ENCODE measurements around the gene HPF1. TPM values are rescaled to one million over a fixed set of nuclear protein-coding genes. Genes with fewer than 3 reads are reported as not detected.

HPF1 gene
- total RNA-seq, 8 experiments from 2014 or later, result 14.8 to 46.5 (median 32.1) TPM

- Histone ChIP-seq H3K27ac (no peak overlapping the region), H3K4me1 (replicated peaks in 1 of 2) (no peaks in the 10 kb centered on the region), H3K4me3 (no peak overlapping the region)
- ATAC-seq (replicated peaks in 6 of 8), result no peak
- 77 to 89% (median 84%) methylated on average over 4 to 9 of the region's 9 CpGs for WGBS, 10 experiments
- in situ Hi-C loops (cut with MboI; ENCODE audit: low pct_unique_long_range_greater_than_20kb in 2 of 9, low sequenced_read_pairs in 9 of 9, unreplicated experiment in 9 of 9), result loop anchor here in 2 of 9 experiments (25.0 kb wide), 1 partner anchor 111 kb away; the partner anchor contains the start of genes CLCN3 (in 2 of the 2) and NEK1 (in 2 of the 2)
Observed at GRCh38 chr4:169723207-169723965, 34.4 kb downstream of the HPF1 start.

GRCh38 chr4:169720529-169720928, 37.2 kb downstream of the HPF1 start:
- no peak overlapping the region for H3K27ac ChIP-seq
- WGBS, 10 experiments, result 89 to 100% (median 97%) methylated on average over 1 to 7 of the region's 7 CpGs
- H3K4me1 ChIP-seq (replicated peaks in 1 of 2), result no peaks in the 10 kb centered on the region
- in situ Hi-C loops (cut with MboI; ENCODE audit: low pct_unique_long_range_greater_than_20kb in 2 of 9, low sequenced_read_pairs in 9 of 9, unreplicated experiment in 9 of 9), result loop anchor here in 2 of 9 experiments (25.0 kb wide), 1 partner anchor 108 kb away; the partner anchor contains the start of genes CLCN3 (in 2 of the 2) and NEK1 (in 2 of the 2)
- no peak for ATAC-seq (replicated peaks in 6 of 8)
- no peak overlapping the region for H3K4me3 ChIP-seq

GRCh38 chr4:169716677-169717076, 41.1 kb downstream of the HPF1 start:
- H3K4me3 ChIP-seq, result no peak overlapping the region
- WGBS, 10 experiments, result 60 to 100% (median 92%) methylated on average over 1 of the region's 1 CpG; no CpG with 5 or more reads in 4 of the 10 experiments
- in situ Hi-C loops (cut with MboI; ENCODE audit: low pct_unique_long_range_greater_than_20kb in 2 of 9, low sequenced_read_pairs in 9 of 9, unreplicated experiment in 9 of 9), result loop anchor here in 2 of 9 experiments (25.0 kb wide), 1 partner anchor 104 kb away; the partner anchor contains the start of genes CLCN3 (in 2 of the 2) and NEK1 (in 2 of the 2)
- H3K27ac ChIP-seq, result no peak overlapping the region
- ATAC-seq (replicated peaks in 6 of 8), result no peak
- no peaks in the 10 kb centered on the region for H3K4me1 ChIP-seq (replicated peaks in 1 of 2)

- in situ Hi-C loops (cut with MboI; ENCODE audit: low pct_unique_long_range_greater_than_20kb in 2 of 9, low sequenced_read_pairs in 9 of 9, unreplicated experiment in 9 of 9), result loop anchor here in 2 of 9 experiments (25.0 kb wide), 1 partner anchor 104 kb away; the partner anchor contains the start of genes CLCN3 (in 2 of the 2) and NEK1 (in 2 of the 2)
- H3K4me1 ChIP-seq (replicated peaks in 1 of 2), result no peaks in the 10 kb centered on the region
- WGBS, 10 experiments, result 82 to 100% (median 98%) methylated on average over 1 to 2 of the region's 2 CpGs; no CpG with 5 or more reads in 2 of the 10 experiments
- no peak overlapping the region for H3K4me3 ChIP-seq
- H3K27ac ChIP-seq, result no peak overlapping the region
- ATAC-seq (replicated peaks in 6 of 8), result no peak
Observed at GRCh38 chr4:169715826-169716225, 41.9 kb downstream of the HPF1 start.

- no peak overlapping the region for H3K27ac ChIP-seq
- H3K4me3 ChIP-seq, result no peak overlapping the region
- ATAC-seq (replicated peaks in 6 of 8), result peak in 1 of 8 experiments; percentile 42
- H3K4me1 ChIP-seq (replicated peaks in 1 of 2), result no peaks in the 10 kb centered on the region
- in situ Hi-C loops (cut with MboI; ENCODE audit: low pct_unique_long_range_greater_than_20kb in 2 of 9, low sequenced_read_pairs in 9 of 9, unreplicated experiment in 9 of 9), result loop anchor here in 2 of 9 experiments (25.0 kb wide), 1 partner anchor 96 kb away; the partner anchor contains the start of genes CLCN3 (in 2 of the 2) and NEK1 (in 2 of the 2)
- WGBS, 10 experiments, result 17 to 100% (median 76%) methylated on average over 1 to 2 of the region's 2 CpGs; no CpG with 5 or more reads in 1 of the 10 experiments
Observed at GRCh38 chr4:169707958-169708643, 49.6 kb downstream of the HPF1 start.

GRCh38 chr4:169698331-169698730, 59.4 kb downstream of the HPF1 start:
- in situ Hi-C loops (cut with MboI; ENCODE audit: low pct_unique_long_range_greater_than_20kb in 2 of 9, low sequenced_read_pairs in 9 of 9, unreplicated experiment in 9 of 9), result no loop called here
- ATAC-seq (replicated peaks in 6 of 8), result no peak
- WGBS, 10 experiments, result 83 to 100% (median 94%) methylated on average over 1 to 5 of the region's 5 CpGs; no CpG with 5 or more reads in 1 of the 10 experiments
- H3K4me1 ChIP-seq (replicated peaks in 1 of 2), result no peaks in the 10 kb centered on the region
- H3K27ac ChIP-seq, result no peak overlapping the region
- no peak overlapping the region for H3K4me3 ChIP-seq

GRCh38 chr4:169690787-169691186, 67.0 kb downstream of the HPF1 start:
- Histone ChIP-seq H3K4me3 (no peak overlapping the region), H3K4me1 (replicated peaks in 1 of 2) (no peaks in the 10 kb centered on the region), H3K27ac (no peak overlapping the region)
- 92 to 100% (median 98%) methylated on average over 1 to 4 of the region's 5 CpGs; no CpG with 5 or more reads in 2 of the 10 experiments for WGBS, 10 experiments
- in situ Hi-C loops (cut with MboI; ENCODE audit: low pct_unique_long_range_greater_than_20kb in 2 of 9, low sequenced_read_pairs in 9 of 9, unreplicated experiment in 9 of 9), result no loop called here
- ATAC-seq (replicated peaks in 6 of 8), result no peak

- 88 to 100% (median 100%) methylated on average over 1 of the region's 1 CpG; no CpG with 5 or more reads in 4 of the 10 experiments for WGBS, 10 experiments
- no peak for ATAC-seq (replicated peaks in 6 of 8)
- H3K4me3 ChIP-seq, result no peak overlapping the region
- H3K4me1 ChIP-seq (replicated peaks in 1 of 2), result no peaks in the 10 kb centered on the region
- H3K27ac ChIP-seq, result no peak overlapping the region
- in situ Hi-C loops (cut with MboI; ENCODE audit: low pct_unique_long_range_greater_than_20kb in 2 of 9, low sequenced_read_pairs in 9 of 9, unreplicated experiment in 9 of 9), result no loop called here
Observed at GRCh38 chr4:169689681-169690080, 68.1 kb downstream of the HPF1 start.

- WGBS, 10 experiments, result 29 to 100% (median 98%) methylated on average over 1 to 4 of the region's 4 CpGs
- in situ Hi-C loops (cut with MboI; ENCODE audit: low pct_unique_long_range_greater_than_20kb in 2 of 9, low sequenced_read_pairs in 9 of 9, unreplicated experiment in 9 of 9), result no loop called here
- peak in 3 of 8 experiments; percentile 47 to 81 (median 52) for ATAC-seq (replicated peaks in 6 of 8)
- Histone ChIP-seq H3K4me1 (replicated peaks in 1 of 2) (no peaks in the 10 kb centered on the region), H3K4me3 (no peak overlapping the region), H3K27ac (no peak overlapping the region)
Observed at GRCh38 chr4:169682372-169683047, 75.2 kb downstream of the HPF1 start.

Other genes starting within 250 kb of the HPF1 start
- 10 to 100 TPM; 10.7 to 24.5 (median 16.0) TPM for gene NEK1, start 145.4 kb downstream of the HPF1 start, total RNA-seq
- 100 to 1,000 TPM in 3 of 8 experiments, 10 to 100 TPM in 5; 54.2 to 128 (median 88.5) TPM for gene CLCN3, start 137.4 kb downstream of the HPF1 start, total RNA-seq

All from motor neuron (in vitro differentiated cells).